Kidney (tissue), 14 donors: ENCODE measurements around the gene NFATC2IP. TPM values are rescaled to one million over a fixed set of nuclear protein-coding genes. Genes with fewer than 3 reads are reported as not detected.

ENCODE experiments used
- DNase-seq, 5 donors: peaks; one replicate each; pipeline ENCODE4 v3.0.0-alpha.2; 2013 to 2020
- FAIRE-seq: peaks from 2 replicates; lab custom pipeline; 2012; peaks lifted over from hg19 to GRCh38; lab: Jason Lieb, UNC
- H3K27ac ChIP-seq, 2 donors: one replicate each; pipeline ENCODE4 v1.7.0; 2013; ENCODE audit warnings: low read depth in 2 of 2, low read length in 2 of 2, inconsistent platforms in 1 of 2
- H3K27me3 ChIP-seq: one replicate; pipeline ENCODE4 v1.7.1; 2013; ENCODE audit warnings: low read length, inconsistent platforms; ENCODE audit not compliant: control insufficient read depth, insufficient read depth
- H3K36me3 ChIP-seq, 3 donors: one replicate each; pipeline versions ENCODE4 v1.7.0 to v1.7.1; 2013; ENCODE audit warnings: low read length in 3 of 3, control low read depth in 1 of 3, inconsistent platforms in 1 of 3; ENCODE audit not compliant: insufficient read depth in 3 of 3, control insufficient read depth in 2 of 3
- H3K4me1 ChIP-seq, 3 donors: one replicate each; pipeline versions ENCODE4 v1.7.0 to v1.7.1; 2013; ENCODE audit warnings: low read length in 3 of 3, inconsistent platforms in 1 of 3, low read depth in 1 of 3; ENCODE audit not compliant: control insufficient read depth in 2 of 3, insufficient read depth in 2 of 3
- H3K4me3 ChIP-seq, 3 donors: one replicate each; pipeline versions ENCODE4 v1.7.0 to v1.8.1; 2013; ENCODE audit warnings: low read length in 3 of 3, control low read depth in 1 of 3, inconsistent platforms in 1 of 3
- H3K9ac ChIP-seq, 3 donors: one replicate each; pipeline versions ENCODE4 v1.7.0 to v1.7.1; 2013; ENCODE audit warnings: low read length in 3 of 3, control low read depth in 1 of 3, inconsistent platforms in 1 of 3
- H3K9me3 ChIP-seq, 3 donors: one replicate each; pipeline versions ENCODE4 v1.7.0 to v1.7.1; 2013; ENCODE audit warnings: low read length in 3 of 3, control low read depth in 1 of 3, inconsistent platforms in 1 of 3; ENCODE audit not compliant: control insufficient read depth in 2 of 3, insufficient read depth in 1 of 3
- intact Hi-C: fragments of 100-400 bp; cut with DNase I; formaldehyde crosslinking; loops from one replicate; pipeline ENCODE4 v1.11.1; 2022
- polyA plus RNA-seq: library from polyadenylated mRNA; stranded (reverse); fragments of 350-450 nt; fragmentation: Illumina TruSeq; extraction: RNeasy Lipid Tissue Mini Kit (QIAGEN cat#74804); gene quantifications from one replicate; pipeline ENCODE4 v1.2.3, GENCODE V29; 2014; ENCODE audit warnings: low read depth, low replicate concordance; ENCODE audit not compliant: insufficient read depth
- total RNA-seq: library from RNA; stranded (reverse); fragmentation: NEBNext Ultra II Directional; extraction: Animal tissue kit (Norgen Biotek cat#: 25700); gene quantifications from one replicate; pipeline ENCODE4 v1.2.1, GENCODE V29; 2021
- TF ChIP-seq, protein P1 (sequence below): IDR thresholded peaks from 3 replicates; pipeline ENCODE4 v1.5.1; 2012; ENCODE audit warnings: mild to moderate bottlenecking, moderate library complexity, borderline replicate concordance; ENCODE audit not compliant: insufficient read depth; ENCODE audit errors: extremely low read depth
- donor health status: control.
- donor health status: control.
- donor health status: control.
- donor health status: control.
- donor health status: control.
- donor health status: DM: yes; HTN: yes; CAD: no.
- donor health status: Normal renal cell carcinoma (clear cell type).

Gene NFATC2IP
- total and polyA plus RNA-seq, 2 donors from 2014 or later, result 8.9 to 31.0 TPM

GRCh38 chr16:28933171-28933570, 17.6 kb upstream of the NFATC2IP start:
- Histone ChIP-seq H3K9me3 (no peaks in the 10 kb centered on the region), H3K9ac (no peak overlapping the region), H3K4me3 (no peak overlapping the region), H3K27ac (no peak overlapping the region), H3K4me1 (no peaks in the 10 kb centered on the region), H3K27me3 (no peaks in the 10 kb centered on the region), H3K36me3 (no peaks in the 10 kb centered on the region)
- TF ChIP-seq, protein P1, sequence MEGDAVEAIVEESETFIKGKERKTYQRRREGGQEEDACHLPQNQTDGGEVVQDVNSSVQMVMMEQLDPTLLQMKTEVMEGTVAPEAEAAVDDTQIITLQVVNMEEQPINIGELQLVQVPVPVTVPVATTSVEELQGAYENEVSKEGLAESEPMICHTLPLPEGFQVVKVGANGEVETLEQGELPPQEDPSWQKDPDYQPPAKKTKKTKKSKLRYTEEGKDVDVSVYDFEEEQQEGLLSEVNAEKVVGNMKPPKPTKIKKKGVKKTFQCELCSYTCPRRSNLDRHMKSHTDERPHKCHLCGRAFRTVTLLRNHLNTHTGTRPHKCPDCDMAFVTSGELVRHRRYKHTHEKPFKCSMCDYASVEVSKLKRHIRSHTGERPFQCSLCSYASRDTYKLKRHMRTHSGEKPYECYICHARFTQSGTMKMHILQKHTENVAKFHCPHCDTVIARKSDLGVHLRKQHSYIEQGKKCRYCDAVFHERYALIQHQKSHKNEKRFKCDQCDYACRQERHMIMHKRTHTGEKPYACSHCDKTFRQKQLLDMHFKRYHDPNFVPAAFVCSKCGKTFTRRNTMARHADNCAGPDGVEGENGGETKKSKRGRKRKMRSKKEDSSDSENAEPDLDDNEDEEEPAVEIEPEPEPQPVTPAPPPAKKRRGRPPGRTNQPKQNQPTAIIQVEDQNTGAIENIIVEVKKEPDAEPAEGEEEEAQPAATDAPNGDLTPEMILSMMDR, result no peak
- no peak for FAIRE-seq
- DNase-seq, result peak in 3 of 5 donors; percentile 39 to 48 (median 43)
- intact Hi-C loops, result no loop called here

DNA sequence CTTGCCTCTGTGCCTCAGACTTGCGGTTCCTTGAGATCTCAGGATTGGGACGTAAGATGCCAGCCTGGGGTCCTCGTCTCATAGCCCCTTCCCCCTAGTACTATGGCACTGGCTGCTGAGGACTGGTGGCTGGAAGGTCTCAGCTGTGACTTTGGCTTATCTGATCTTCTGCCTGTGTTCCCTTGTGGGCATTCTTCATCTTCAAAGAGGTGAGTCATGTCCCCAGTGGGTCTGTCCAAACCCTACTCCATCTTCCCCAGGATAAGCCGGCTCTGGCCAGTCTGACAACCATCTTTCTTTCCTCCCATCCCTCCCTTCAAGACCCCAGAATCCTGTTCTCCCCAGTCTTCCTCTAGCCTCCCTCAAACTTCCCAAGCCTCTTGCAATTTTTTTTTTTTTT, 15.4 kb upstream of the NFATC2IP start:
- no peaks in the 10 kb centered on the region for H3K27me3 ChIP-seq
- no peak overlapping the region for H3K27ac ChIP-seq
- no peak overlapping the region for H3K9ac ChIP-seq
- no peak for DNase-seq
- TF ChIP-seq, protein P1, result no peak
- H3K9me3 ChIP-seq, result no peaks in the 10 kb centered on the region
- FAIRE-seq, result no peak
- no peaks in the 10 kb centered on the region for H3K36me3 ChIP-seq
- intact Hi-C loops, result no loop called here
- no peak overlapping the region for H3K4me3 ChIP-seq
- H3K4me1 ChIP-seq, result no peaks in the 10 kb centered on the region

DNA sequence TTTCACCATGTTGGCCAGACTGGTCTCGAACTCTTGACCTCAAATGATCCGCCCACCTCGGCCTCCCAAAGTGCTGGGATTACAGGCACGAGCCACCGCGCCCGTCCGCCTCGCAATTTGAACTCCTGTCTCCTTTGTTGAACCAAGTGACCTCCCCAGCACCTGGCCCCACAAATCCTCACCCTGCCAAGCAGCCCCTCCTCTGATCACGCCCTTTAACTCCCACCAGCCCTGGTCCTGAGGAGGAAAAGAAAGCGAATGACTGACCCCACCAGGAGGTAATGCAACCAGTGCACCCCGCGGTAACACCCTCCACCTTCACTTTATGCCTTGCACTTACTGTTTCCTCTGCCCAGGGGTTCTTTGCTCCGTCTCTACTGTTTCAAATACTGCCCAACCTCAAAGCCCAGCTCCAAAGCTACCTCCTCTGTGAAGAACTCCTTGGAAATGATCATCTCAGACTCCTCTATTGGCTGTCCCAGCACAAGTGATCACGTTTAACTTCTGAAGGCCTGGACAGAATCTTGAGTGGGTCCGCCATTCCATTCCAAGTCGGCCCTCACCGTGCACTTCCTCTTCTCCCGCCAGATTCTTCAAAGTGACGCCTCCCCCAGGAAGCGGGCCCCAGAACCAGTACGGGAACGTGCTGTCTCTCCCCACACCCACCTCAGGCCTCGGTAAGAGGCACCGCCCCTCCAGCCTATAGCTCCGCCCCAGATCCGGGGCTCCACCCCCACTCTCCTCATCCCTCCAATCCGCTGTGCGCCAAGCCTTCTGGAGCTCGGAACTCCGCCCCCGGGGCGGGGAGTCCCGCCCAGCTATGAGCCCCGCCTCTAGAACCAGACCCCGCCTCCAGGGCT, 14.6 kb upstream of the NFATC2IP start:
- Histone ChIP-seq H3K27ac (no peak overlapping the region), H3K4me3 (peak overlapping the region in 2 of 3 donors; percentile 21)
- FAIRE-seq, result no peak

More for the DNA sequence above, 14.6 kb upstream of the NFATC2IP start:
- H3K9me3 ChIP-seq, result no peaks in the 10 kb centered on the region
- no peaks in the 10 kb centered on the region for H3K4me1 ChIP-seq
- peak overlapping the region in 1 of 3 donors; percentile 20 for H3K9ac ChIP-seq
- H3K36me3 ChIP-seq, result no peaks in the 10 kb centered on the region
- TF ChIP-seq, protein P1, result no peak
- DNase-seq, result peak; percentile 80 to 92 (median 84)
- intact Hi-C loops, result no loop called here
- H3K27me3 ChIP-seq, result no peaks in the 10 kb centered on the region
